ENCODE measurements around the gene ZNHIT6. TPM values are rescaled to one million over a fixed set of nuclear protein-coding genes. Genes with fewer than 3 reads are reported as not detected.

ZNHIT6 gene
- total RNA-seq, 1 donor from 2014 or later = 34.9 TPM

- Mint-ChIP-seq H3K4me3 (ENCODE audit: unreplicated experiment) (no peak overlapping the region), H3K9me3 (ENCODE audit: unreplicated experiment) (peaks cover 12% of the 10 kb centered on the region), H3K4me1 (ENCODE audit: low read depth, unreplicated experiment) (peaks cover 26% of the 10 kb centered on the region), H3K27ac (ENCODE audit: unreplicated experiment) (peak overlapping the region; percentile 21), H3K36me3 (ENCODE audit: low read depth, unreplicated experiment) (peaks cover 12% of the 10 kb centered on the region), H3K27me3 (ENCODE audit: low read depth, unreplicated experiment) (no peaks in the 10 kb centered on the region)
- peak overlapping the region; percentile 60 for H3K27ac ChIP-seq (ENCODE audit: low read depth, low read length)
- DNase-seq (ENCODE audit: low read depth) (peak; percentile 69), FAIRE-seq (peak; percentile 70)
- no peak overlapping the region for H3K4me2 ChIP-seq (ENCODE audit: low read length)
- H4K20me1 ChIP-seq (ENCODE audit: insufficient read depth, low read length) = no peaks in the 10 kb centered on the region
- no peaks in the 10 kb centered on the region for H3K79me2 ChIP-seq (ENCODE audit: insufficient read depth, low read length)
- H3K9me3 ChIP-seq (ENCODE audit: insufficient read depth, low read depth, low read length) = peaks cover 7% of the 10 kb centered on the region
- H3K9ac ChIP-seq (ENCODE audit: low read length) = peak overlapping the region; percentile 39
- no peaks in the 10 kb centered on the region for H3K36me3 ChIP-seq (ENCODE audit: insufficient read depth, low read length)
- H3K4me1 ChIP-seq (ENCODE audit: insufficient read depth, low read length) = peaks cover 25% of the 10 kb centered on the region
- H2AFZ ChIP-seq (ENCODE audit: low read depth, low read length) = no peak overlapping the region
- TF ChIP-seq EZH2 (IDR thresholded peaks at IDR 0.05; ENCODE audit: insufficient read depth, low read length) = no peak
- TF ChIP-seq CTCF (IDR thresholded peaks at IDR 0.05; ENCODE audit: insufficient read depth, low read depth, low read length) = no peak
- H3K27me3 ChIP-seq (ENCODE audit: insufficient read depth, low read length) = no peaks in the 10 kb centered on the region
- no peak overlapping the region for H3K4me3 ChIP-seq (ENCODE audit: insufficient read depth, low read depth, low read length)
These were observed 90.6 kb downstream of the ZNHIT6 start for GRCh38 chr1:85617633-85618100.

- Histone ChIP-seq H3K4me3 (ENCODE audit: insufficient read depth, low read depth, low read length) (no peak overlapping the region), H3K9ac (ENCODE audit: low read length) (no peak overlapping the region), H2AFZ (ENCODE audit: low read depth, low read length) (no peak overlapping the region), H3K9me3 (ENCODE audit: insufficient read depth, low read depth, low read length) (peaks cover 2% of the 10 kb centered on the region), H3K36me3 (ENCODE audit: insufficient read depth, low read length) (no peaks in the 10 kb centered on the region), H3K79me2 (ENCODE audit: insufficient read depth, low read length) (no peaks in the 10 kb centered on the region), H3K27me3 (ENCODE audit: insufficient read depth, low read length) (no peaks in the 10 kb centered on the region), H3K4me1 (ENCODE audit: insufficient read depth, low read length) (peaks cover 31% of the 10 kb centered on the region), H3K4me2 (ENCODE audit: low read length) (no peak overlapping the region), H3K27ac (ENCODE audit: low read depth, low read length) (no peak overlapping the region), H4K20me1 (ENCODE audit: insufficient read depth, low read length) (no peaks in the 10 kb centered on the region)
- H3K9me3 Mint-ChIP-seq (ENCODE audit: unreplicated experiment) = peaks cover 8% of the 10 kb centered on the region
- H3K27ac Mint-ChIP-seq (ENCODE audit: unreplicated experiment) = no peak overlapping the region
- peaks cover 6% of the 10 kb centered on the region for H3K36me3 Mint-ChIP-seq (ENCODE audit: low read depth, unreplicated experiment)
- DNase-seq (ENCODE audit: low read depth) (no peak), FAIRE-seq (no peak)
- H3K27me3 Mint-ChIP-seq (ENCODE audit: low read depth, unreplicated experiment) = no peaks in the 10 kb centered on the region
- no peak for TF ChIP-seq EZH2 (IDR thresholded peaks at IDR 0.05; ENCODE audit: insufficient read depth, low read length)
- TF ChIP-seq CTCF (IDR thresholded peaks at IDR 0.05; ENCODE audit: insufficient read depth, low read depth, low read length) = no peak
- peaks cover 30% of the 10 kb centered on the region for H3K4me1 Mint-ChIP-seq (ENCODE audit: low read depth, unreplicated experiment)
- no peak overlapping the region for H3K4me3 Mint-ChIP-seq (ENCODE audit: unreplicated experiment)
These were observed 91.5 kb downstream of the ZNHIT6 start for GRCh38 chr1:85616736-85617135.

- Histone ChIP-seq H3K27me3 (ENCODE audit: insufficient read depth, low read length) (no peaks in the 10 kb centered on the region), H3K9ac (ENCODE audit: low read length) (no peak overlapping the region), H3K4me1 (ENCODE audit: insufficient read depth, low read length) (peaks cover 35% of the 10 kb centered on the region), H3K27ac (ENCODE audit: low read depth, low read length) (no peak overlapping the region), H4K20me1 (ENCODE audit: insufficient read depth, low read length) (no peaks in the 10 kb centered on the region), H3K36me3 (ENCODE audit: insufficient read depth, low read length) (no peaks in the 10 kb centered on the region), H3K4me2 (ENCODE audit: low read length) (no peak overlapping the region), H3K4me3 (ENCODE audit: insufficient read depth, low read depth, low read length) (no peak overlapping the region), H3K79me2 (ENCODE audit: insufficient read depth, low read length) (no peaks in the 10 kb centered on the region), H2AFZ (ENCODE audit: low read depth, low read length) (no peak overlapping the region), H3K9me3 (ENCODE audit: insufficient read depth, low read depth, low read length) (no peaks in the 10 kb centered on the region)
- no peaks in the 10 kb centered on the region for H3K27me3 Mint-ChIP-seq (ENCODE audit: low read depth, unreplicated experiment)
- H3K9me3 Mint-ChIP-seq (ENCODE audit: unreplicated experiment) = peaks cover 7% of the 10 kb centered on the region
- no peak for DNase-seq (ENCODE audit: low read depth)
- peaks cover 34% of the 10 kb centered on the region for H3K4me1 Mint-ChIP-seq (ENCODE audit: low read depth, unreplicated experiment)
- H3K4me3 Mint-ChIP-seq (ENCODE audit: unreplicated experiment) = no peak overlapping the region
- TF ChIP-seq CTCF (IDR thresholded peaks at IDR 0.05; ENCODE audit: insufficient read depth, low read depth, low read length) = no peak
- no peak for TF ChIP-seq EZH2 (IDR thresholded peaks at IDR 0.05; ENCODE audit: insufficient read depth, low read length)
- FAIRE-seq = no peak
- H3K36me3 Mint-ChIP-seq (ENCODE audit: low read depth, unreplicated experiment) = peaks cover 5% of the 10 kb centered on the region
- H3K27ac Mint-ChIP-seq (ENCODE audit: unreplicated experiment) = no peak overlapping the region
These were observed 91.9 kb downstream of the ZNHIT6 start for GRCh38 chr1:85616364-85616705.

Data from astrocyte (in vitro differentiated cells and primary cell).